SK-N-SH (cell line): ENCODE data around the gene OSBPL6.

Experiments used
- GABPA ChIP-seq: IDR thresholded peaks from 2 replicates; pipeline ENCODE4 v1.4.0; 2012; ENCODE audit warnings: low read depth, mild to moderate bottlenecking
- GATA2 ChIP-seq: sonication (generic); formaldehyde crosslinking; IDR thresholded peaks from 2 replicates; pipeline ENCODE4 v1.5.0; 2020; ENCODE audit warnings: mild to moderate bottlenecking, missing genetic modification reagents
- JUND ChIP-seq: IDR thresholded peaks from 2 replicates; pipeline ENCODE4 v1.4.0; 2012
- PBX3 ChIP-seq: IDR thresholded peaks from 2 replicates; pipeline ENCODE4; 2012
- POLR2AphosphoS5 ChIP-seq: IDR thresholded peaks from 2 replicates; pipeline ENCODE4 v1.6.1; 2012; ENCODE audit warnings: low read depth, low read length
- SIN3A ChIP-seq: IDR thresholded peaks from 2 replicates; pipeline ENCODE4 v1.6.1; 2012; ENCODE audit warnings: low read depth, mild to moderate bottlenecking, low read length, moderate library complexity, borderline replicate concordance
- SMC3 ChIP-seq: IDR thresholded peaks from 2 replicates; pipeline ENCODE4 v1.6.1; 2012; ENCODE audit warnings: low read depth, low read length, improper control_type of control experiment
- TF ChIP-seq, protein P1 (sequence below): fragments of 200-600 bp; sonication (generic); IDR thresholded peaks from 2 replicates; pipeline ENCODE4 v1.6.1; 2017; ENCODE audit warnings: antibody characterized with exemption, mild to moderate bottlenecking, moderate library complexity
- TF ChIP-seq, protein P2 (sequence below): IDR thresholded peaks from 2 replicates; pipeline ENCODE4 v1.6.1; 2012; ENCODE audit warnings: mild to moderate bottlenecking, low read depth, low read length, moderate library complexity

GRCh38 chr2:178238154-178238521, 43.8 kb downstream of the OSBPL6 start:
- TF ChIP-seq, protein P1, sequence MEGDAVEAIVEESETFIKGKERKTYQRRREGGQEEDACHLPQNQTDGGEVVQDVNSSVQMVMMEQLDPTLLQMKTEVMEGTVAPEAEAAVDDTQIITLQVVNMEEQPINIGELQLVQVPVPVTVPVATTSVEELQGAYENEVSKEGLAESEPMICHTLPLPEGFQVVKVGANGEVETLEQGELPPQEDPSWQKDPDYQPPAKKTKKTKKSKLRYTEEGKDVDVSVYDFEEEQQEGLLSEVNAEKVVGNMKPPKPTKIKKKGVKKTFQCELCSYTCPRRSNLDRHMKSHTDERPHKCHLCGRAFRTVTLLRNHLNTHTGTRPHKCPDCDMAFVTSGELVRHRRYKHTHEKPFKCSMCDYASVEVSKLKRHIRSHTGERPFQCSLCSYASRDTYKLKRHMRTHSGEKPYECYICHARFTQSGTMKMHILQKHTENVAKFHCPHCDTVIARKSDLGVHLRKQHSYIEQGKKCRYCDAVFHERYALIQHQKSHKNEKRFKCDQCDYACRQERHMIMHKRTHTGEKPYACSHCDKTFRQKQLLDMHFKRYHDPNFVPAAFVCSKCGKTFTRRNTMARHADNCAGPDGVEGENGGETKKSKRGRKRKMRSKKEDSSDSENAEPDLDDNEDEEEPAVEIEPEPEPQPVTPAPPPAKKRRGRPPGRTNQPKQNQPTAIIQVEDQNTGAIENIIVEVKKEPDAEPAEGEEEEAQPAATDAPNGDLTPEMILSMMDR, result no peak
- no peak for TF ChIP-seq SMC3
- no peak for TF ChIP-seq GATA2 (CRISPR knock-in tag)
- TF ChIP-seq POLR2AphosphoS5, result no peak
- TF ChIP-seq PBX3, result peak; percentile 75
- peak; percentile 50; the same call in 1 of the 2 replicates for TF ChIP-seq JUND
- no peak for TF ChIP-seq SIN3A
- no peak for TF ChIP-seq GABPA
- TF ChIP-seq, protein P2, sequence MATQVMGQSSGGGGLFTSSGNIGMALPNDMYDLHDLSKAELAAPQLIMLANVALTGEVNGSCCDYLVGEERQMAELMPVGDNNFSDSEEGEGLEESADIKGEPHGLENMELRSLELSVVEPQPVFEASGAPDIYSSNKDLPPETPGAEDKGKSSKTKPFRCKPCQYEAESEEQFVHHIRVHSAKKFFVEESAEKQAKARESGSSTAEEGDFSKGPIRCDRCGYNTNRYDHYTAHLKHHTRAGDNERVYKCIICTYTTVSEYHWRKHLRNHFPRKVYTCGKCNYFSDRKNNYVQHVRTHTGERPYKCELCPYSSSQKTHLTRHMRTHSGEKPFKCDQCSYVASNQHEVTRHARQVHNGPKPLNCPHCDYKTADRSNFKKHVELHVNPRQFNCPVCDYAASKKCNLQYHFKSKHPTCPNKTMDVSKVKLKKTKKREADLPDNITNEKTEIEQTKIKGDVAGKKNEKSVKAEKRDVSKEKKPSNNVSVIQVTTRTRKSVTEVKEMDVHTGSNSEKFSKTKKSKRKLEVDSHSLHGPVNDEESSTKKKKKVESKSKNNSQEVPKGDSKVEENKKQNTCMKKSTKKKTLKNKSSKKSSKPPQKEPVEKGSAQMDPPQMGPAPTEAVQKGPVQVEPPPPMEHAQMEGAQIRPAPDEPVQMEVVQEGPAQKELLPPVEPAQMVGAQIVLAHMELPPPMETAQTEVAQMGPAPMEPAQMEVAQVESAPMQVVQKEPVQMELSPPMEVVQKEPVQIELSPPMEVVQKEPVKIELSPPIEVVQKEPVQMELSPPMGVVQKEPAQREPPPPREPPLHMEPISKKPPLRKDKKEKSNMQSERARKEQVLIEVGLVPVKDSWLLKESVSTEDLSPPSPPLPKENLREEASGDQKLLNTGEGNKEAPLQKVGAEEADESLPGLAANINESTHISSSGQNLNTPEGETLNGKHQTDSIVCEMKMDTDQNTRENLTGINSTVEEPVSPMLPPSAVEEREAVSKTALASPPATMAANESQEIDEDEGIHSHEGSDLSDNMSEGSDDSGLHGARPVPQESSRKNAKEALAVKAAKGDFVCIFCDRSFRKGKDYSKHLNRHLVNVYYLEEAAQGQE, result no peak
